AG04450 (cell line): ENCODE data around the gene KCNC4. TPM values are rescaled to one million over a fixed set of nuclear protein-coding genes. Genes with fewer than 3 reads are reported as not detected.

Source experiments
- CTCF ChIA-PET: fragments of 300-600, 350-600 bp; formaldehyde crosslinking; extraction: SDS; loops from one replicate; lab custom pipeline; 2022; ENCODE audit warnings: antibody characterized with exemption, inconsistent platforms; lab: Charles Lee
- POLR2A ChIA-PET: fragments of 350-600 bp; formaldehyde crosslinking; extraction: SDS; loops from one replicate; lab custom pipeline; 2021; ENCODE audit warnings: antibody characterized with exemption, inconsistent platforms; lab: Yijun Ruan, JAX
- DNase-seq: peaks from one replicate; pipeline ENCODE4 v3.0.0-alpha.2; 2011; ENCODE audit warnings: low read depth, low spot score
- H3K27ac ChIP-seq: one replicate; pipeline ENCODE4 v1.5.1; 2012; ENCODE audit warnings: low read depth, low read length, control low read depth
- H3K27me3 ChIP-seq: one replicate; pipeline ENCODE4 v1.6.0; 2012; ENCODE audit warnings: low read length; ENCODE audit not compliant: control insufficient read depth, insufficient read depth
- H3K4me3 ChIP-seq: 2 replicates; pipeline ENCODE4 v1.5.1; 2011; ENCODE audit warnings: mild to moderate bottlenecking, low read depth, low read length, control low read depth
- H3K9me3 ChIP-seq: 2 replicates; pipeline ENCODE4 v1.5.1; 2012; ENCODE audit warnings: low read length; ENCODE audit not compliant: control insufficient read depth, insufficient read depth
- polyA plus RNA-seq: library from polyadenylated mRNA; depleted of rRNA; stranded (reverse); fragments of >200 nt; gene quantifications from 2 replicates; pipeline ENCODE4 v1.2.3, GENCODE V29; 2011
- TF ChIP-seq, protein P1 (sequence below): IDR thresholded peaks from 2 replicates; pipeline ENCODE4 v1.5.1; 2011; ENCODE audit warnings: low read depth, low read length, control low read depth, inconsistent platforms

KCNC4 gene
- polyA plus RNA-seq, 1 experiment = 0.36 TPM

GRCh38 chr1:110170766-110171733 is 39.1 kb upstream of the KCNC4 start:
- POLR2A ChIA-PET = no interaction called here
- H3K9me3 ChIP-seq = no peaks in the 10 kb centered on the region
- no peak for DNase-seq
- H3K27ac ChIP-seq = no peak overlapping the region
- H3K4me3 ChIP-seq = no peak overlapping the region
- TF ChIP-seq, protein P1, sequence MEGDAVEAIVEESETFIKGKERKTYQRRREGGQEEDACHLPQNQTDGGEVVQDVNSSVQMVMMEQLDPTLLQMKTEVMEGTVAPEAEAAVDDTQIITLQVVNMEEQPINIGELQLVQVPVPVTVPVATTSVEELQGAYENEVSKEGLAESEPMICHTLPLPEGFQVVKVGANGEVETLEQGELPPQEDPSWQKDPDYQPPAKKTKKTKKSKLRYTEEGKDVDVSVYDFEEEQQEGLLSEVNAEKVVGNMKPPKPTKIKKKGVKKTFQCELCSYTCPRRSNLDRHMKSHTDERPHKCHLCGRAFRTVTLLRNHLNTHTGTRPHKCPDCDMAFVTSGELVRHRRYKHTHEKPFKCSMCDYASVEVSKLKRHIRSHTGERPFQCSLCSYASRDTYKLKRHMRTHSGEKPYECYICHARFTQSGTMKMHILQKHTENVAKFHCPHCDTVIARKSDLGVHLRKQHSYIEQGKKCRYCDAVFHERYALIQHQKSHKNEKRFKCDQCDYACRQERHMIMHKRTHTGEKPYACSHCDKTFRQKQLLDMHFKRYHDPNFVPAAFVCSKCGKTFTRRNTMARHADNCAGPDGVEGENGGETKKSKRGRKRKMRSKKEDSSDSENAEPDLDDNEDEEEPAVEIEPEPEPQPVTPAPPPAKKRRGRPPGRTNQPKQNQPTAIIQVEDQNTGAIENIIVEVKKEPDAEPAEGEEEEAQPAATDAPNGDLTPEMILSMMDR = no peak
- CTCF ChIA-PET = no interaction called here
- peaks cover 9% of the 10 kb centered on the region for H3K27me3 ChIP-seq

- Histone ChIP-seq H3K27ac (no peak overlapping the region), H3K27me3 (peaks cover 6% of the 10 kb centered on the region), H3K9me3 (no peaks in the 10 kb centered on the region), H3K4me3 (no peak overlapping the region)
- CTCF ChIA-PET = no interaction called here
- DNase-seq = no peak
- POLR2A ChIA-PET = no interaction called here
- TF ChIP-seq, protein P1 = no peak
These were observed 38.1 kb upstream of the KCNC4 start for GRCh38 chr1:110172001-110172400.

DNA sequence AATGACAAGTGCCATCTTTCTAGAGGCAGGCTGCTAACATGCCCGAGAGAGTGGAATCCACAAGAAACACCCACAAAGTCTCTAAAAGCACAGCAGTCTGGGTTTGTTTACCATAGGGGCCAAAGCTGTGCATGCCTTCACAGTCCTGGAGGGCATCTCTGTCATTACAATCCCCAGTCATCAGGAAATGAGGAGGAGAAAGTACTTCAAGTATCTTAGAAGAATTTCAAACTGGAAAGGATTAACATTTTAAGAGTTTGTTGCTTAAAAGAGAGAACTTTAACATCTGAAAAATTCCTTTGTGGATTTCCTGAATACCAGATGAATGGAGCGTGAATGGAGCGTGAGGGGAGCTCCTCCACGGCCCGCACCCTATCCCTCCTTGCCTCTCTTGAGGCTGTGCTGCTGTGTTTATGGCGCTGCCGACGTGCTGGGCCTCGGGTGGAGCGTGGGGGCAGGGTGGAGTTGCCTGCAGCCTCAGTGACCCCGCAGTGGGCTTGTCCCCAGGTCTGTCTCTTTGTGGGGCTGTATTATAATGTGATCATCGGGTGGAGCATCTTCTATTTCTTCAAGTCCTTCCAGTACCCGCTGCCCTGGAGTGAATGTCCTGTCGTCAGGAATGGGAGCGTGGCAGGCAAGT is 36.5 kb upstream of the KCNC4 start:
- Histone ChIP-seq H3K27me3 (peaks cover 6% of the 10 kb centered on the region), H3K27ac (no peak overlapping the region), H3K4me3 (no peak overlapping the region), H3K9me3 (no peaks in the 10 kb centered on the region)
- DNase-seq = no peak
- POLR2A ChIA-PET = no interaction called here
- CTCF ChIA-PET = interaction anchor here (0.6 to 3.1 kb wide), 2 partner anchors 34 to 286 kb away, joined by 3 to 9 read pairs; no protein-coding TSS in a partner anchor
- TF ChIP-seq, protein P1 = peak; percentile 3; the same call in 1 of the 2 replicates

DNA sequence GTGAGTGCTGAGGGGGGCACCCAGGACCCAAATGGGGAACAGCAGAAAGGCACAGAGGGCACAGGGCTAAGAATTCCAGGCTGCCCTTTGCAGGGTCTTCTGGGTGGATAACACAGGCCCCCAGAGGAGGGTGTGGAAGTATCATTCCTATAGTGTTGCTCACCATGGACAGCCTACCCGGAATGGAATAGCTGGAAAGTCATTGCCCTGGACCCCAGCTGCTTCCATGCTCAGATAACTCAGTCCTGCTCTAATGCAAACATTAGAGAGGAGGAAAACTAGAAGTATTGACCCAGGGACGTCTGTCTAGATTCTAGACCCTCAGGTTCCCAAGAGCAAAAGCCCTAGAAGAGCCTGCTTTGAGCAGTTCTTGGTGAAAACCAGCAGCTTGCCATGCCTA is 35.2 kb upstream of the KCNC4 start:
- no peak for DNase-seq
- TF ChIP-seq, protein P1 = no peak
- Histone ChIP-seq H3K27ac (no peak overlapping the region), H3K4me3 (no peak overlapping the region), H3K27me3 (peaks cover 6% of the 10 kb centered on the region), H3K9me3 (no peaks in the 10 kb centered on the region)
- ChIA-PET POLR2A (no interaction called here), CTCF (interaction anchor here (1.2 to 3.1 kb wide), 4 partner anchors 33 to 321 kb away, joined by 3 to 9 read pairs (median 5); no protein-coding TSS in a partner anchor)
